HFFc6 (cell line): ENCODE results near the gene SLC13A3. TPM values are rescaled to one million over a fixed set of nuclear protein-coding genes. Genes with fewer than 3 reads are reported as not detected.

Experiments
- DNase-seq: peaks from one replicate; pipeline ENCODE4 v3.0.0-alpha.2; 2018
- H3K27ac Mint-ChIP-seq: 2 replicates; pipeline ENCODE4 v1.8.0; 2020; ENCODE audit warnings: mild to moderate bottlenecking, mixed read lengths
- H3K27me3 Mint-ChIP-seq: 2 replicates; pipeline ENCODE4 v1.8.0; 2021; ENCODE audit warnings: mild to moderate bottlenecking, moderate library complexity, mixed read lengths; ENCODE audit not compliant: insufficient read depth
- H3K36me3 Mint-ChIP-seq: 2 replicates; pipeline ENCODE4 v1.8.0; 2021; ENCODE audit warnings: low read depth, mixed read lengths
- H3K4me1 Mint-ChIP-seq: 2 replicates; pipeline ENCODE4 v1.8.0; 2020; ENCODE audit warnings: low read depth, mixed read lengths
- H3K4me3 Mint-ChIP-seq: 2 replicates; pipeline ENCODE4 v1.8.0; 2020; ENCODE audit warnings: mild to moderate bottlenecking, moderate library complexity, mixed read lengths
- H3K9me3 Mint-ChIP-seq: 2 replicates; pipeline ENCODE4 v1.8.0; 2020; ENCODE audit warnings: mild to moderate bottlenecking, mixed read lengths
- CTCF ChIP-seq: fragments of 200-600 bp; sonication (generic); IDR thresholded peaks from 2 replicates; pipeline ENCODE4 v1.5.0; 2021; ENCODE audit warnings: antibody characterized with exemption, mild to moderate bottlenecking
- total RNA-seq, 6 experiments: library from RNA; stranded (reverse); fragmentation: NEBNext Ultra II Directional; extraction: Animal tissue kit (Norgen Biotek cat#: 25700); gene quantifications; 2 replicates in 1 of 6; 3 replicates in 5 of 6; pipeline ENCODE4 v1.2.3, GENCODE V29; 2021

SLC13A3 gene
- total RNA-seq, 6 experiments from 2014 or later: 2.3 to 3.5 (median 2.7) TPM

- H3K4me1 Mint-ChIP-seq: peaks cover 15% of the 10 kb centered on the region
- no peaks in the 10 kb centered on the region for H3K36me3 Mint-ChIP-seq
- no peaks in the 10 kb centered on the region for H3K9me3 Mint-ChIP-seq
- no peak for DNase-seq
- no peak overlapping the region for H3K4me3 Mint-ChIP-seq
- peaks cover 4% of the 10 kb centered on the region; the same call in 1 of the 2 replicates for H3K27me3 Mint-ChIP-seq
- H3K27ac Mint-ChIP-seq: no peak overlapping the region
- TF ChIP-seq CTCF: no peak
These were observed 78.0 kb downstream of the SLC13A3 start for GRCh38 chr20:46573234-46573633.

GRCh38 chr20:46572790-46573189 is 78.5 kb downstream of the SLC13A3 start:
- no peak for TF ChIP-seq CTCF
- H3K4me1 Mint-ChIP-seq: peaks cover 15% of the 10 kb centered on the region
- no peak for DNase-seq
- no peak overlapping the region for H3K4me3 Mint-ChIP-seq
- no peaks in the 10 kb centered on the region for H3K36me3 Mint-ChIP-seq
- H3K9me3 Mint-ChIP-seq: no peaks in the 10 kb centered on the region
- no peak overlapping the region for H3K27ac Mint-ChIP-seq
- H3K27me3 Mint-ChIP-seq: peaks cover 4% of the 10 kb centered on the region; the same call in 1 of the 2 replicates

- no peak for DNase-seq
- TF ChIP-seq CTCF: no peak
- Mint-ChIP-seq H3K27ac (no peak overlapping the region), H3K36me3 (no peaks in the 10 kb centered on the region), H3K27me3 (peaks cover 4% of the 10 kb centered on the region; the same call in 1 of the 2 replicates), H3K4me3 (no peak overlapping the region), H3K9me3 (no peaks in the 10 kb centered on the region), H3K4me1 (peaks cover 15% of the 10 kb centered on the region)
These were observed 79.1 kb downstream of the SLC13A3 start for GRCh38 chr20:46572153-46572552.

- Mint-ChIP-seq H3K27ac (no peak overlapping the region), H3K36me3 (no peaks in the 10 kb centered on the region), H3K4me1 (peaks cover 15% of the 10 kb centered on the region), H3K27me3 (peaks cover 4% of the 10 kb centered on the region; the same call in 1 of the 2 replicates), H3K9me3 (no peaks in the 10 kb centered on the region), H3K4me3 (no peak overlapping the region)
- DNase-seq: no peak
- TF ChIP-seq CTCF: no peak
These were observed 79.8 kb downstream of the SLC13A3 start for GRCh38 chr20:46571418-46571817.

GRCh38 chr20:46570956-46571355 is 80.3 kb downstream of the SLC13A3 start:
- H3K4me1 Mint-ChIP-seq: peaks cover 15% of the 10 kb centered on the region
- no peak for DNase-seq
- H3K27ac Mint-ChIP-seq: no peak overlapping the region
- no peaks in the 10 kb centered on the region for H3K36me3 Mint-ChIP-seq
- peaks cover 4% of the 10 kb centered on the region; the same call in 1 of the 2 replicates for H3K27me3 Mint-ChIP-seq
- no peak overlapping the region for H3K4me3 Mint-ChIP-seq
- no peak for TF ChIP-seq CTCF
- no peaks in the 10 kb centered on the region for H3K9me3 Mint-ChIP-seq

- DNase-seq: no peak
- Mint-ChIP-seq H3K4me1 (peaks cover 15% of the 10 kb centered on the region), H3K27ac (no peak overlapping the region), H3K9me3 (no peaks in the 10 kb centered on the region), H3K27me3 (peaks cover 4% of the 10 kb centered on the region; the same call in 1 of the 2 replicates), H3K36me3 (no peaks in the 10 kb centered on the region), H3K4me3 (no peak overlapping the region)
- TF ChIP-seq CTCF: no peak
These were observed 81.3 kb downstream of the SLC13A3 start for GRCh38 chr20:46569961-46570360.
